DLD1 (cell line): Measurements from ENCODE around the gene CLCN2.

Experiments used
- in situ Hi-C: cut with HindIII; loops from 2 replicates; pipeline ENCODE4 v1.10.0; 2017; ENCODE audit warnings: low sequenced_read_pairs

CLCN2 gene

GRCh38 chr3:184381261-184382224, 20.1 kb upstream of the CLCN2 start:
- in situ Hi-C loops: no loop called here

- in situ Hi-C loops: no loop called here
Observed at GRCh38 chr3:184380627-184381260, 19.3 kb upstream of the CLCN2 start.

- in situ Hi-C loops: no loop called here
Observed at GRCh38 chr3:184380185-184380626, 18.8 kb upstream of the CLCN2 start.

GRCh38 chr3:184379358-184380184, 18.2 kb upstream of the CLCN2 start, which contains the start of gene CHRD:
Gene CHRD, plus strand, starts transcription at chr3:184380054. Its CDS starts 265 bp downstream, at chr3:184380319.
- in situ Hi-C loops: no loop called here

- in situ Hi-C loops: no loop called here
Observed at GRCh38 chr3:184378651-184379357, 17.4 kb upstream of the CLCN2 start.

GRCh38 chr3:184377882-184378445, 16.6 kb upstream of the CLCN2 start, which contains the start of gene THPO:
Gene THPO, minus strand, starts transcription at chr3:184378207. Its CDS starts 1,948 bp downstream, at chr3:184376259.
- in situ Hi-C loops: no loop called here

GRCh38 chr3:184377374-184377773, 16.0 kb upstream of the CLCN2 start:
- in situ Hi-C loops: no loop called here

- in situ Hi-C loops: no loop called here
Observed at GRCh38 chr3:184375747-184376461, 14.5 kb upstream of the CLCN2 start.

GRCh38 chr3:184373422-184373821, 12.0 kb upstream of the CLCN2 start:
- in situ Hi-C loops: loop anchor here (25.0 kb wide), 1 partner anchor 164 kb away; no protein-coding TSS in a partner anchor

GRCh38 chr3:184372911-184373310, 11.5 kb upstream of the CLCN2 start:
- in situ Hi-C loops: loop anchor here (25.0 kb wide), 1 partner anchor 164 kb away; no protein-coding TSS in a partner anchor

- in situ Hi-C loops: loop anchor here (25.0 kb wide), 1 partner anchor 165 kb away; no protein-coding TSS in a partner anchor
Observed at GRCh38 chr3:184372296-184372821, 11.0 kb upstream of the CLCN2 start.

GRCh38 chr3:184371570-184372018, 10.2 kb upstream of the CLCN2 start:
- in situ Hi-C loops: loop anchor here (25.0 kb wide), 1 partner anchor 166 kb away; no protein-coding TSS in a partner anchor

- in situ Hi-C loops: loop anchor here (25.0 kb wide), 1 partner anchor 169 kb away; no protein-coding TSS in a partner anchor
Observed at GRCh38 chr3:184368586-184369183, 7.3 kb upstream of the CLCN2 start.

- in situ Hi-C loops: loop anchor here (25.0 kb wide), 1 partner anchor 169 kb away; no protein-coding TSS in a partner anchor
Observed at GRCh38 chr3:184368116-184368515, 6.7 kb upstream of the CLCN2 start.

GRCh38 chr3:184366619-184367289, 5.3 kb upstream of the CLCN2 start:
- in situ Hi-C loops: loop anchor here (25.0 kb wide), 1 partner anchor 171 kb away; no protein-coding TSS in a partner anchor

GRCh38 chr3:184362668-184363546, 1.5 kb upstream of the CLCN2 start:
- in situ Hi-C loops: loop anchor here (25.0 kb wide), 1 partner anchor 174 kb away; no protein-coding TSS in a partner anchor
